Daoy (cell line): ENCODE data around the gene TCTA. TPM values are rescaled to one million over a fixed set of nuclear protein-coding genes. Genes with fewer than 3 reads are reported as not detected.
"Not testable (repeated sequence)": the region's sequence is repeated elsewhere in the genome, so short reads cannot be mapped to it uniquely, and the experiment has no call there.

Source experiments
- DNase-seq: peaks from one replicate; pipeline ENCODE4 v3.0.0-alpha.2; 2015; ENCODE audit warnings: low read depth
- total RNA-seq: library from RNA; depleted of rRNA; stranded (reverse); fragments of >200 nt; shearing (Covaris generic); gene quantifications from 2 replicates; pipeline ENCODE4 v1.2.3, GENCODE V29; 2014; rRNA removed

TCTA gene
- total RNA-seq, result 7.8 and 10.2 TPM in 2 replicates

GRCh38 chr3:49411968-49412631, at the start of gene TCTA, which contains the start of gene RHOA:
Gene TCTA, plus strand, starts transcription at chr3:49412423. Its CDS starts 4 bp downstream, at chr3:49412427.
Gene RHOA, minus strand, starts transcription at chr3:49411976. Its CDS starts 36,387 bp downstream, at chr3:49375589.
- peak; percentile 98 for DNase-seq

GRCh38 chr3:49362561-49362960, 49.7 kb upstream of the TCTA start:
- DNase-seq, result no peak

- DNase-seq, result no peak
Observed at GRCh38 chr3:49370585-49371290, 41.5 kb upstream of the TCTA start.

GRCh38 chr3:49371946-49372345, 40.3 kb upstream of the TCTA start:
- DNase-seq, result no peak

- peak; percentile 75 for DNase-seq
Observed at GRCh38 chr3:49377483-49377882, 34.7 kb upstream of the TCTA start.

GRCh38 chr3:49378249-49378895, 33.9 kb upstream of the TCTA start:
- DNase-seq, result peak; percentile 84

GRCh38 chr3:49383387-49383786, 28.8 kb upstream of the TCTA start:
- DNase-seq, result no peak

GRCh38 chr3:49385617-49386016, 26.6 kb upstream of the TCTA start:
- no peak for DNase-seq

GRCh38 chr3:49386056-49386756, 26.0 kb upstream of the TCTA start:
- no peak for DNase-seq

- no peak for DNase-seq
Observed at GRCh38 chr3:49387721-49388120, 24.5 kb upstream of the TCTA start.

GRCh38 chr3:49388289-49388820, 23.9 kb upstream of the TCTA start:
- DNase-seq, result no peak

GRCh38 chr3:49389297-49389696, 22.9 kb upstream of the TCTA start:
- no peak for DNase-seq

- DNase-seq, result not testable (repeated sequence)
Observed at GRCh38 chr3:49391310-49391709, 20.9 kb upstream of the TCTA start.

- no peak for DNase-seq
Observed at GRCh38 chr3:49397470-49397869, 14.8 kb upstream of the TCTA start.

- DNase-seq, result no peak
Observed at GRCh38 chr3:49399461-49399860, 12.8 kb upstream of the TCTA start.

GRCh38 chr3:49401766-49402165, 10.5 kb upstream of the TCTA start:
- no peak for DNase-seq

GRCh38 chr3:49403891-49404290, 8.3 kb upstream of the TCTA start:
- no peak for DNase-seq

- DNase-seq, result not testable (repeated sequence)
Observed at GRCh38 chr3:49405570-49405969, 6.7 kb upstream of the TCTA start.

GRCh38 chr3:49406571-49407565, 5.4 kb upstream of the TCTA start:
- DNase-seq, result no peak

- no peak for DNase-seq
Observed at GRCh38 chr3:49410066-49410845, 2.0 kb upstream of the TCTA start.
